H1 (cell line): ENCODE data around the gene AQP12A. TPM values are rescaled to one million over a fixed set of nuclear protein-coding genes. Genes with fewer than 3 reads are reported as not detected.

Source experiments
- CHD1 ChIP-seq: IDR thresholded peaks from 2 replicates; pipeline ENCODE4 v1.6.1; 2012; ENCODE audit warnings: low read depth, low read length, improper control_type of control experiment
- GABPA ChIP-seq: IDR thresholded peaks from 2 replicates; pipeline ENCODE4 v1.6.1; 2011; ENCODE audit warnings: mild to moderate bottlenecking, low read length, moderate library complexity, borderline replicate concordance; ENCODE audit not compliant: insufficient read depth
- POLR2A ChIP-seq, 2 experiments: IDR thresholded peaks; 1 replicate in 1 of 2; 2 replicates in 1 of 2; pipeline ENCODE4 v1.6.1; 2011; ENCODE audit warnings: low read depth in 2 of 2, low read length in 2 of 2, mild to moderate bottlenecking in 2 of 2; ENCODE audit errors: control extremely low read depth in 1 of 2
- POLR2AphosphoS5 ChIP-seq: IDR thresholded peaks from 2 replicates; pipeline ENCODE4 v1.6.1; 2011; ENCODE audit warnings: low read depth, low read length
- polyA plus RNA-seq, 7 experiments: library from polyadenylated mRNA; depleted of rRNA in 3 of 7; stranded (reverse) in 5 of 7; unstranded in 2 of 7; fragments of >200 nt in 5 of 7; fragments of 200-250 nt in 2 of 7; gene quantifications; 1 replicate in 5 of 7; 2 replicates in 1 of 7; 4 replicates in 1 of 7; pipeline versions ENCODE4 v1.2.1 to v1.2.3, GENCODE V29; 2011 to 2013; ENCODE audit warnings: missing spikeins in 2 of 7, mixed read lengths in 2 of 7
- total RNA-seq: library from RNA; stranded (reverse); fragmentation: NEBNext Ultra II Directional; extraction: Animal tissue kit (Norgen Biotek cat#: 25700); gene quantifications from 2 replicates; pipeline ENCODE4 v1.2.1, GENCODE V29; 2021
- TF ChIP-seq, protein P1 (sequence below), 3 experiments: IDR thresholded peaks; 1 replicate in 2 of 3; 2 replicates in 1 of 3; pipeline versions ENCODE4 v1.5.1 to v1.6.1; 2011; ENCODE audit warnings: low read length in 3 of 3, mild to moderate bottlenecking in 3 of 3, inconsistent platforms in 2 of 3, low read depth in 1 of 3, moderate library complexity in 1 of 3; ENCODE audit not compliant: insufficient read depth in 1 of 3; ENCODE audit errors: control extremely low read depth in 1 of 3

The AQP12A gene
- total and polyA plus RNA-seq, 2 of the 8 experiments (the other 6 are each of a cell fraction or from before 2014, with no cell fraction given): not detected

GRCh38 chr2:240725266-240725665 is 33.6 kb downstream of the AQP12A start (continued):
- TF ChIP-seq, protein P1, sequence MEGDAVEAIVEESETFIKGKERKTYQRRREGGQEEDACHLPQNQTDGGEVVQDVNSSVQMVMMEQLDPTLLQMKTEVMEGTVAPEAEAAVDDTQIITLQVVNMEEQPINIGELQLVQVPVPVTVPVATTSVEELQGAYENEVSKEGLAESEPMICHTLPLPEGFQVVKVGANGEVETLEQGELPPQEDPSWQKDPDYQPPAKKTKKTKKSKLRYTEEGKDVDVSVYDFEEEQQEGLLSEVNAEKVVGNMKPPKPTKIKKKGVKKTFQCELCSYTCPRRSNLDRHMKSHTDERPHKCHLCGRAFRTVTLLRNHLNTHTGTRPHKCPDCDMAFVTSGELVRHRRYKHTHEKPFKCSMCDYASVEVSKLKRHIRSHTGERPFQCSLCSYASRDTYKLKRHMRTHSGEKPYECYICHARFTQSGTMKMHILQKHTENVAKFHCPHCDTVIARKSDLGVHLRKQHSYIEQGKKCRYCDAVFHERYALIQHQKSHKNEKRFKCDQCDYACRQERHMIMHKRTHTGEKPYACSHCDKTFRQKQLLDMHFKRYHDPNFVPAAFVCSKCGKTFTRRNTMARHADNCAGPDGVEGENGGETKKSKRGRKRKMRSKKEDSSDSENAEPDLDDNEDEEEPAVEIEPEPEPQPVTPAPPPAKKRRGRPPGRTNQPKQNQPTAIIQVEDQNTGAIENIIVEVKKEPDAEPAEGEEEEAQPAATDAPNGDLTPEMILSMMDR (IDR thresholded peaks at IDR 0.05; ENCODE audit: control extremely low read depth in 1 of 3, insufficient read depth in 1 of 3, low read depth in 1 of 3, low read length in 3 of 3): no peak
- no peak for TF ChIP-seq GABPA
- 0 out of 3 replicates have a peak, but pooled peaks of 1 of the 2 experiments have one; percentile 22 for TF ChIP-seq POLR2A (IDR thresholded peaks at IDR 0.05; ENCODE audit: control extremely low read depth in 1 of 2, low read depth in 2 of 2, low read length in 2 of 2)
- TF ChIP-seq POLR2AphosphoS5: 0 out of 2 replicates have a peak, but pooled peaks have one; percentile 12
- no peak for TF ChIP-seq CHD1
- TF ChIP-seq, all 59 proteins: peak for 2
